Trophoblast cell (in vitro differentiated cells and primary cell): ENCODE measurements around the gene PARK7.
A peak's percentile ranks its signal among the peaks of the same experiment; 100 is the strongest.

ENCODE experiments used
- DNase-seq, 2 donors: peaks; one replicate each; pipeline ENCODE4 v3.0.0-alpha.2; 2016
- H2AFZ ChIP-seq: 2 replicates; pipeline ENCODE4 v1.6.1; 2013; ENCODE audit warnings: low read length, moderate library complexity, mild to moderate bottlenecking; ENCODE audit not compliant: insufficient read depth, poor library complexity
- H2AK5ac ChIP-seq: 2 replicates; pipeline ENCODE4 v1.6.1; 2013; ENCODE audit warnings: mild to moderate bottlenecking, low read length
- H2BK120ac ChIP-seq: 2 replicates; pipeline ENCODE4 v1.6.1; 2013; ENCODE audit warnings: low read length, mild to moderate bottlenecking, moderate library complexity; ENCODE audit not compliant: insufficient read depth, poor library complexity
- H2BK12ac ChIP-seq: 2 replicates; pipeline ENCODE4 v1.6.1; 2013; ENCODE audit warnings: mild to moderate bottlenecking, low read length, moderate library complexity
- H2BK5ac ChIP-seq: 2 replicates; pipeline ENCODE4 v1.6.1; 2013; ENCODE audit warnings: low read length, low read depth, moderate library complexity, mild to moderate bottlenecking; ENCODE audit not compliant: poor library complexity
- H3K14ac ChIP-seq: 2 replicates; pipeline ENCODE4 v1.6.1; 2013; ENCODE audit warnings: mild to moderate bottlenecking, low read length
- H3K18ac ChIP-seq: 2 replicates; pipeline ENCODE4 v1.6.1; 2013; ENCODE audit warnings: mild to moderate bottlenecking, low read length
- H3K23ac ChIP-seq: 2 replicates; pipeline ENCODE4 v1.6.1; 2013; ENCODE audit warnings: low read length
- H3K27ac ChIP-seq: 2 replicates; pipeline ENCODE4 v1.5.1; 2013; ENCODE audit warnings: low read depth, mild to moderate bottlenecking, inconsistent platforms, low read length, moderate library complexity
- H3K27me3 ChIP-seq: 2 replicates; pipeline ENCODE4 v1.6.1; 2013; ENCODE audit warnings: inconsistent platforms, mild to moderate bottlenecking, low read length, moderate library complexity; ENCODE audit not compliant: insufficient read depth
- H3K36me3 ChIP-seq, 2 experiments: 1 replicate in 1 of 2; 2 replicates in 1 of 2; pipeline ENCODE4 v1.6.1; 2013; ENCODE audit warnings: low read length in 2 of 2, mild to moderate bottlenecking in 2 of 2, moderate library complexity in 1 of 2; ENCODE audit not compliant: insufficient read depth in 2 of 2, control insufficient read depth in 1 of 2
- H3K4ac ChIP-seq: 2 replicates; pipeline ENCODE4 v1.6.1; 2013; ENCODE audit warnings: low read depth, mild to moderate bottlenecking, low read length, moderate library complexity
- H3K4me1 ChIP-seq, 2 experiments: 1 replicate in 1 of 2; 2 replicates in 1 of 2; pipeline ENCODE4 v1.6.1; 2013; ENCODE audit warnings: low read length in 2 of 2, mild to moderate bottlenecking in 2 of 2, moderate library complexity in 1 of 2; ENCODE audit not compliant: insufficient read depth in 2 of 2, control insufficient read depth in 1 of 2
- H3K4me2 ChIP-seq: 2 replicates; pipeline ENCODE4 v1.6.1; 2013; ENCODE audit warnings: inconsistent platforms, mild to moderate bottlenecking, low read length, moderate library complexity
- H3K4me3 ChIP-seq: 2 replicates; pipeline ENCODE4 v1.5.1; 2013; ENCODE audit warnings: mild to moderate bottlenecking, low read depth, low read length, inconsistent platforms
- H3K79me1 ChIP-seq: one replicate; pipeline ENCODE4 v1.6.1; 2013; ENCODE audit warnings: low read length
- H3K79me2 ChIP-seq: 2 replicates; pipeline ENCODE4 v1.6.1; 2013; ENCODE audit warnings: low read length, mild to moderate bottlenecking; ENCODE audit not compliant: control insufficient read depth, insufficient read depth, poor library complexity
- H3K9ac ChIP-seq: 2 replicates; pipeline ENCODE4 v1.6.1; 2013; ENCODE audit warnings: mild to moderate bottlenecking, low read length
- H3K9me3 ChIP-seq: 2 replicates; pipeline ENCODE4 v1.6.1; 2013; ENCODE audit warnings: low read depth, mild to moderate bottlenecking, control low read depth, inconsistent platforms, low read length; ENCODE audit not compliant: insufficient read depth
- H4K12ac ChIP-seq: 2 replicates; pipeline ENCODE4 v1.6.1; 2013; ENCODE audit warnings: low read depth, mild to moderate bottlenecking, low read length, moderate library complexity
- H4K8ac ChIP-seq: 2 replicates; pipeline ENCODE4 v1.6.1; 2013; ENCODE audit warnings: low read depth, mild to moderate bottlenecking, low read length, moderate library complexity
- H4K91ac ChIP-seq: one replicate; pipeline ENCODE4 v1.6.1; 2013; ENCODE audit warnings: low read depth, mild to moderate bottlenecking, low read length, moderate library complexity
- WGBS: extraction: QIAGEN DNeasy Blood & Tissue Kit; methylation state at CpG from one replicate; pipeline ENCODE4 v1.1.7; 2013; ENCODE audit warnings: missing lambda C conversion rate; ENCODE audit not compliant: insufficient read length, insufficient coverage; ENCODE audit errors: extremely low coverage; 5-methylcytosine and 5-hydroxymethylcytosine counted together

Gene PARK7

GRCh38 chr1:7954683-7955082, 6.8 kb upstream of the PARK7 start:
- no peak overlapping the region for H3K4me2 ChIP-seq

GRCh38 chr1:7956218-7957032, 5.1 kb upstream of the PARK7 start:
- Histone ChIP-seq H2BK12ac (no peak overlapping the region), H3K4me1 (no peaks in the 10 kb centered on the region), H2BK120ac (no peak overlapping the region), H4K91ac (no peak overlapping the region), H2AFZ (no peak overlapping the region), H3K18ac (no peak overlapping the region), H3K4ac (no peak overlapping the region), H3K79me2 (no peaks in the 10 kb centered on the region), H3K79me1 (peaks cover 2% of the 10 kb centered on the region), H3K9ac (no peak overlapping the region), H2BK5ac (no peak overlapping the region), H3K4me3 (no peak overlapping the region), H3K9me3 (peaks cover 3% of the 10 kb centered on the region), H3K23ac (no peak overlapping the region), H3K14ac (no peak overlapping the region), H3K4me2 (no peak overlapping the region), H3K27me3 (no peaks in the 10 kb centered on the region), H3K36me3 (no peaks in the 10 kb centered on the region), H3K27ac (no peak overlapping the region), H4K12ac (no peak overlapping the region), H2AK5ac (no peak overlapping the region), H4K8ac (no peak overlapping the region)
- no peak for DNase-seq
- WGBS, result no CpG with 5 or more reads among the region's 10 CpGs

More at GRCh38 chr1:7954683-7955082, 6.8 kb upstream of the PARK7 start:
- H4K12ac ChIP-seq, result no peak overlapping the region
- H2BK12ac ChIP-seq, result no peak overlapping the region
- no peaks in the 10 kb centered on the region for H3K27me3 ChIP-seq
- no peak overlapping the region for H2AK5ac ChIP-seq
- no peak overlapping the region for H3K27ac ChIP-seq
- no peak overlapping the region for H3K4me3 ChIP-seq
- H3K9me3 ChIP-seq, result peaks cover 3% of the 10 kb centered on the region
- no peak overlapping the region for H2BK5ac ChIP-seq
- no peaks in the 10 kb centered on the region for H3K79me1 ChIP-seq
- H3K79me2 ChIP-seq, result no peaks in the 10 kb centered on the region
- H3K36me3 ChIP-seq, result no peaks in the 10 kb centered on the region
- no peak for DNase-seq
- no CpG with 5 or more reads among the region's 7 CpGs for WGBS
- H4K8ac ChIP-seq, result no peak overlapping the region
- H2AFZ ChIP-seq, result no peak overlapping the region
- no peak overlapping the region for H3K18ac ChIP-seq
- H4K91ac ChIP-seq, result no peak overlapping the region
- no peak overlapping the region for H2BK120ac ChIP-seq
- H3K4me1 ChIP-seq, result no peaks in the 10 kb centered on the region
- no peak overlapping the region for H3K9ac ChIP-seq
- H3K4ac ChIP-seq, result no peak overlapping the region
- H3K14ac ChIP-seq, result no peak overlapping the region
- no peak overlapping the region for H3K23ac ChIP-seq

- Histone ChIP-seq H2AFZ (no peak overlapping the region), H3K4me3 (no peak overlapping the region)
- WGBS, result no CpG with 5 or more reads among the region's 2 CpGs
Observed at GRCh38 chr1:7960165-7960564, 1.3 kb upstream of the PARK7 start.

GRCh38 chr1:7960867-7961215, 670 bp upstream of the PARK7 start:
- peak overlapping the region; percentile 6 for H3K4ac ChIP-seq
- no CpG with 5 or more reads among the region's 3 CpGs for WGBS

More at GRCh38 chr1:7960165-7960564, 1.3 kb upstream of the PARK7 start:
- no peak overlapping the region for H2BK5ac ChIP-seq
- H3K9ac ChIP-seq, result no peak overlapping the region
- no peak overlapping the region for H4K8ac ChIP-seq
- H2BK12ac ChIP-seq, result no peak overlapping the region
- H3K27ac ChIP-seq, result no peak overlapping the region
- no peak overlapping the region for H3K4me2 ChIP-seq
- H3K4me1 ChIP-seq, result no peaks in the 10 kb centered on the region
- H4K12ac ChIP-seq, result no peak overlapping the region
- no peak overlapping the region for H3K4ac ChIP-seq
- H2AK5ac ChIP-seq, result no peak overlapping the region
- no peak overlapping the region for H3K18ac ChIP-seq
- H3K14ac ChIP-seq, result no peak overlapping the region
- peaks cover 7 to 19% of the 10 kb centered on the region in 2 experiments for H3K36me3 ChIP-seq
- H3K79me2 ChIP-seq, result peaks cover 6% of the 10 kb centered on the region
- H2BK120ac ChIP-seq, result no peak overlapping the region
- no peak overlapping the region for H3K23ac ChIP-seq
- no peaks in the 10 kb centered on the region for H3K27me3 ChIP-seq
- no peak overlapping the region for H4K91ac ChIP-seq
- DNase-seq, result no peak
- peaks cover 7% of the 10 kb centered on the region for H3K79me1 ChIP-seq
- H3K9me3 ChIP-seq, result no peaks in the 10 kb centered on the region

More at GRCh38 chr1:7960867-7961215, 670 bp upstream of the PARK7 start:
- peak overlapping the region; percentile 41 for H3K14ac ChIP-seq
- peak overlapping the region; percentile 24 for H2AFZ ChIP-seq
- H3K79me1 ChIP-seq, result peaks cover 7% of the 10 kb centered on the region
- H3K9ac ChIP-seq, result peak overlapping the region; percentile 92
- peak overlapping the region; percentile 79 for H4K91ac ChIP-seq
- H4K8ac ChIP-seq, result peak overlapping the region; percentile 83
- H3K9me3 ChIP-seq, result no peaks in the 10 kb centered on the region
- H3K18ac ChIP-seq, result no peak overlapping the region
- peak overlapping the region; percentile 68 for H4K12ac ChIP-seq
- H3K4me2 ChIP-seq, result peak overlapping the region; percentile 71
- no peak for DNase-seq
- H2AK5ac ChIP-seq, result no peak overlapping the region
- H3K4me3 ChIP-seq, result peak overlapping the region; percentile 81
- H2BK5ac ChIP-seq, result peak overlapping the region; percentile 45
- H3K79me2 ChIP-seq, result peaks cover 6% of the 10 kb centered on the region
- no peak overlapping the region for H3K23ac ChIP-seq
- H3K27ac ChIP-seq, result peak overlapping the region; percentile 84
- H2BK12ac ChIP-seq, result no peak overlapping the region
- H3K27me3 ChIP-seq, result no peaks in the 10 kb centered on the region
- no peaks in the 10 kb centered on the region for H3K4me1 ChIP-seq
- peaks cover 11 to 25% of the 10 kb centered on the region in 2 experiments for H3K36me3 ChIP-seq
- H2BK120ac ChIP-seq, result peak overlapping the region; percentile 15
